H7 (cell line): ENCODE results near the gene MGRN1. TPM values are rescaled to one million over a fixed set of nuclear protein-coding genes. Genes with fewer than 3 reads are reported as not detected.

Experiments
- DNase-seq: peaks from one replicate; pipeline ENCODE4 v3.0.0; 2012
- H3K27me3 ChIP-seq: 2 replicates; pipeline ENCODE4 v1.6.0; 2011; ENCODE audit warnings: mild to moderate bottlenecking, low read length; ENCODE audit not compliant: control insufficient read depth, insufficient read depth
- H3K36me3 ChIP-seq: replicated peaks from 2 replicates; pipeline ENCODE4 v1.5.1; 2011; ENCODE audit warnings: low read length; ENCODE audit not compliant: control insufficient read depth, insufficient read depth
- H3K4me3 ChIP-seq: 2 replicates; pipeline ENCODE4 v1.5.1; 2011; ENCODE audit warnings: low read depth, mild to moderate bottlenecking, control low read depth, low read length, moderate library complexity; ENCODE audit not compliant: insufficient read depth
- total RNA-seq: library from RNA; depleted of rRNA; stranded (reverse); fragments of >200 nt; shearing (Covaris generic); gene quantifications from 2 replicates; pipeline ENCODE4 v1.2.3, GENCODE V29; 2014

The MGRN1 gene
- total RNA-seq, 1 experiment from 2014 or later, result 35.6 TPM

GRCh38 chr16:4625560-4626159 is 1.0 kb downstream of the MGRN1 start:
- H3K36me3 ChIP-seq, result peaks cover 2% of the 10 kb centered on the region
- no peaks in the 10 kb centered on the region for H3K27me3 ChIP-seq
- no peak for DNase-seq
- H3K4me3 ChIP-seq, result peak overlapping the region; percentile 90

DNA sequence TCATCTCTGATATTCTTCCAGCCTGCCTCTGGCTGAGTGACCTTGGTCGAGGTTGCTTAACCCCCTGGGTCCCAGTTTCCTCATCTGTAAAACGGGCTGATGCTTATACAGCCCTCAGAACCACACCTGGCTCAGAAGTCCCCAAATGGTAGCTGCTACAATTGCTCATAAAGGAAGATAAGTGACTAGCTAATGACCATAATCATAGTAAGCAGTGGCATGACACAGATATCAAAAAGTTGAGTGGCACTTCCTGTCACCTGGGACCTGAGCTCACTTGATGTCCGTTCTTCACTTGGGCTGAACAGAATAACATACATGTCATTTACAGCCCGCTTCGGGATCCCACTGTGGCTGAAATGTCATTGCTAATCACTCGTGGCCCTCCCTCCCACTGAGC is 1.8 kb downstream of the MGRN1 start:
- Histone ChIP-seq H3K36me3 (peaks cover 2% of the 10 kb centered on the region), H3K27me3 (no peaks in the 10 kb centered on the region), H3K4me3 (no peak overlapping the region)
- no peak for DNase-seq

DNA sequence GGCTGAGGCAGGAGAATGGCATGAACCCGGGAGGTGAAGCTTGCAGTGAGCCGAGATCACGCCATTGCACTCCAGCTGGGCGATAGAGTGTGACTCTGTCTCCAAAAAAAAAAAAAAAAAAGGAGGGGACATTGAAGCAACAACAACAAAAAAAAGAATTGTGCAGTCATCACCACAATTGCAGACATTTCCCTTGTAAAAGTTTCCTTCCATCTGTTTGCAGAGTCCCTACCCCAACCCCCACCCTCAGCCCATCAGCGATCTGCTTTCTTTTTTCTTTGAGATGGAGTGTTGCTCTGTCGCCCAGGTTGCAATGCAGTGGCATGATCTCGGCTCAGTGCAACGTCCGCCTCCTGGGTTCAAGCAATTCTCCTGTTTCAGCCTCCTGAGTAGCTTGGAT is 3.7 kb downstream of the MGRN1 start:
- DNase-seq, result no peak
- Histone ChIP-seq H3K27me3 (no peaks in the 10 kb centered on the region), H3K36me3 (peaks cover 2% of the 10 kb centered on the region), H3K4me3 (no peak overlapping the region)

GRCh38 chr16:4631444-4631843 is 6.8 kb downstream of the MGRN1 start:
- Histone ChIP-seq H3K27me3 (no peaks in the 10 kb centered on the region), H3K4me3 (no peak overlapping the region), H3K36me3 (peaks cover 2% of the 10 kb centered on the region)
- DNase-seq, result no peak

DNA sequence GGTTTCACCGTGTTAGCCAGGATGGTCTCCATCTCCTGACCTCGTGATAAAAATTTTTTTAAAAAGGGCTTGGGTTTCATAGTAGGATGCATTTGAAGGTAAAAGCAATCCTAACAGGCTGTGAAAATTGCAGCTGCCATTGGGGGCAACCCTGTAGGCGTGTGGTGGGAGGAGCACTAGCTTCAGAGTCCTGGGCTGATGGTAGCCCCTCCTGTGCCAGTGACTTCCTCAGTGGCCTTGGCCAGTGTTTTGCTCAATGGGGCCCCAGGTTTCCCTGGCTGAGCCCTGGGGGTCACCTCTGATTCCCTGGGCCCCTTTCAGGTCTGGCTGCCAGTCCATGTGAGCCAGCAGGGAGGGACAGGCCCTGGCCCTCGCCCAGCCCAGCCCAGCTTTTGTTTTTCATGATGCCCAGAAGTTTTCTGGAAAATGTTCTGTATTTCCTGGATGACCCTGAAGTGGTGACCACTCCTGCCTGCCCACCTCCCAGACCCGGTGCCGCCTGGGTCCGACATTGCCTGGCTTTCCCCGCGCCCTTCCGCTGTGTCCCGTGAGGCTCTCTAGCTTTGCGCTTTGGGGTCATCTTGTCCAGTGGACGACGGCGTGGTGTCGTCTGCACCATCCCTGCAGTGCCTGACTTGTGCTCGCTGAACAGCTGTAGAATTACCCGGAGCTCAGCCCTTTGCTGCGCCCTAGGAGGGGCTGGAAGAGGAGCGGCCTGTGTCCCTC is 9.4 kb downstream of the MGRN1 start:
- Histone ChIP-seq H3K36me3 (no peaks in the 10 kb centered on the region; the same call in 1 of the 2 replicates), H3K4me3 (no peak overlapping the region), H3K27me3 (no peaks in the 10 kb centered on the region)
- no peak for DNase-seq

GRCh38 chr16:4634768-4635167 is 10.1 kb downstream of the MGRN1 start:
- H3K4me3 ChIP-seq, result no peak overlapping the region
- H3K27me3 ChIP-seq, result no peaks in the 10 kb centered on the region
- H3K36me3 ChIP-seq, result no peaks in the 10 kb centered on the region; the same call in 1 of the 2 replicates
- DNase-seq, result no peak

GRCh38 chr16:4636196-4636595 is 11.6 kb downstream of the MGRN1 start:
- H3K36me3 ChIP-seq, result no peaks in the 10 kb centered on the region; the same call in 1 of the 2 replicates
- DNase-seq, result no peak
- H3K27me3 ChIP-seq, result no peaks in the 10 kb centered on the region
- H3K4me3 ChIP-seq, result no peak overlapping the region

DNA sequence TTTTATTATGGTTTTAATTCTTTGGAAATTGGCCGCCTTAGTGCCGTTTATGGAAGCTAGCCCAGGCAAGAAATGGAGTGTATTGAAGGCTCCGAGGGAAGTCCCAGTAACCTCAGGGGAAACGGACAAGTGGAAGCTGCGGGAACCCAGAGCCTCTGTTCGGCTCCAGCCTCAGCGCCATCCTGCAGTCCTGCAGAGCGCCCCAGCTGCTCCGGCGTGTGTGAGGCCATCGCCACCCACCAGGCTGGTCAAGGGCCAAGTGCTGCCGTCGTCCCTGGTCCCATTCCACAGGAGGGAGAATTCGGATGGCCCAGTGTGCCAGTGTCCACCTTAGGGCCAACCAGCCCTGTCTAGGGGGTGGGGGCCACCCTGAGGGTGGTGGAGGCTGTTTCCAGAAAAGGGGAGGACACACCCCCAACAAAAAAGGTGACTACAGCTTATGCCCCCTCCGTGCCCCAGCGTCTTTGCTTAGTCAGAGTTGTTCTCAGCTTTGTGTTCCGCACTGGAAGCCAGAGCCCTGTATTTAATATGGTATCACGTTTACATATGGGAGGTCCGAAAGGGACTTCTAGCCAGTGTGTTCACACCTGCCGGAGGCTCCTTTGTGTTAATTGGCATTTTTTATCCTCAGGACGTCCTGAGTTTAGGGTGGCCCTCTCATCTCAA is 13.0 kb downstream of the MGRN1 start:
- DNase-seq, result no peak
- no peaks in the 10 kb centered on the region; the same call in 1 of the 2 replicates for H3K36me3 ChIP-seq
- H3K4me3 ChIP-seq, result no peak overlapping the region
- no peaks in the 10 kb centered on the region for H3K27me3 ChIP-seq

DNA sequence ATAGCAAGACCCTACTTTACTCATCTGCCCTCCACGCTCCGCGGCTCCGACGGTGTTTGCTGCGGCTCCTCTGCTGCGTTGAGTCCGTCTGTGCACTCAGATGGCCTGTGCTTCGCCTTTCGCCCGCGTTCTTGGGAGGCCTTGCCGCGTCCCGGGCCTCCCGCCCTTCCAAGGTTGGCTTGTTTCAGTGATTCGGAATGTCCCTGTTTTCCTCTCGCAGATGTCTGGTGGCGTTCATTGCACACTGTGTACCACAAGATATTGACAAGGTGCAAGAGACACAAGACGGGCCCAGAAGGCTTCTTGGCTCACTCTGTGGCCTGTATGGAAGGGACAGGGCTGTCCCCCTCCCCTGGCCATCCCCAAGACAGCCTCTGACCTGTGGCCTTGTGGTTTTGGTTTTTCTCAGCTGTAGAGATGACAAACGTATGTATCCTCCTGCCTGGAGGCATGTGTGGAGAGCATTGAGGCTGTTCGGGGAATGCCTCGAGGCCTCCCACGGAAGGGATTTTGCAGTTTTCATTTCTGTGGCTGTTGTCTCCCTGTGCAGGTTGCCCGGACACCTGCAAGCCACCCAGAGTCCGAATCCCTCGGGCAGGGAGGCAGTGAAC is 15.4 kb downstream of the MGRN1 start:
- DNase-seq, result no peak
- H3K36me3 ChIP-seq, result no peaks in the 10 kb centered on the region; the same call in 1 of the 2 replicates
- no peak overlapping the region for H3K4me3 ChIP-seq
- H3K27me3 ChIP-seq, result no peaks in the 10 kb centered on the region

DNA sequence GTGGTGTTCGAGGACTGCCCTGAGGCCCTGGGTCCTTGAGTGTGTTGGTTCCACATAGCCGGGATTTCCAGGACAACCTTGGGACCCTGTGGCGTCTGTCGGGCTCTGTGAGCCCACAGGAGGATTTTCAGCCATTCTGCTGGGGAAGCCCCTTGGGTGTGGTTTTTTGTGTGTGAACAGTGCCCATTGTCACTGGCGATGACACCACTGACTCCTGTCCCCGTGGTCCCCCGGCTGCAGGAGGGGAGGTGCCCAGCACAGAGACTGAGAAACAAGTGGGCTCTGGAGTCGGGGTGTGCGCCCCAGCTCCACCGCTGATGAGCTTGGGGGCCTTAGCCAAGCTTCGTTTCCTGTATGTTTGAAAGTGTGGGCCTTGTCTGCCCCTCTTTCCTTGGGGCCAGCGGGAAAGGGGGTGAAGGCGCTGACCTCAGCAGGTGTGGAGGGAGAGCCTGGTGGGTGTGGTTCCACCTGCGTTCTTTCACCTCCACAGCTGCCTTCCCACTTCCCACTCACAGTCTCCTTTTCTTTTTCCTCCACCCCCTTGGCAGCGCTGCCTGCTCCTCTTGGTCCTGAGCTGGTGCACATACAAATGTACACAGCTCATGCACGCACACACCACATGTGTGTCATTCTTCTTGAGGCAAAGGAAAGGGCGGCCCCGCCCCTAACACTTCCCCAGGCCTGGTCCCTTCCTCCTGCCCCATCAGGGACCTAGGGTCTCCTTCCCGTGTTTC is 16.1 kb downstream of the MGRN1 start:
- DNase-seq, result no peak
- Histone ChIP-seq H3K36me3 (no peaks in the 10 kb centered on the region; the same call in 1 of the 2 replicates), H3K27me3 (no peaks in the 10 kb centered on the region), H3K4me3 (no peak overlapping the region)

- no peak for DNase-seq
- Histone ChIP-seq H3K36me3 (no peaks in the 10 kb centered on the region; the same call in 1 of the 2 replicates), H3K4me3 (no peak overlapping the region), H3K27me3 (no peaks in the 10 kb centered on the region)
Observed at GRCh38 chr16:4641306-4641687, 16.7 kb downstream of the MGRN1 start.

DNA sequence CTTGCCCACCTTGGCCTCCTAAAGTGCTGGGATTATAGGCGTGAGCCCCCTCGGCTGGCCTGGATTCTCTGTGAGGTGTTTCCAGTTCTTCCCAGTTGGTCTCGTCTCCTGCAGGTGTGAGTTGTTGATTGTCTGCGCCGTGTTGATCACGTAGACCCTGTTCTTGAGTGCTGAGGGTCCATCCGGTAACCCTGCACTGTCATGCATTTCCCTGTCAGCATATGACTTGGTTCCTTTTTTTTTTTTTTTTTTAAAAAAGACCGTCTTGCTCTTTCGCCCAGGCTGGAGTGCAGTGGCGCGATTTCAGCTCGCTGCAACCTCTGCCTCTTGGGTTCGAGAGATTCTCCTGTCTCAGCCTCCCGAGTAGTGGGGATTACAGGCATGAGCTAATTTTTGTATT is 17.3 kb downstream of the MGRN1 start:
- Histone ChIP-seq H3K36me3 (no peaks in the 10 kb centered on the region; the same call in 1 of the 2 replicates), H3K27me3 (no peaks in the 10 kb centered on the region), H3K4me3 (no peak overlapping the region)
- DNase-seq, result no peak

DNA sequence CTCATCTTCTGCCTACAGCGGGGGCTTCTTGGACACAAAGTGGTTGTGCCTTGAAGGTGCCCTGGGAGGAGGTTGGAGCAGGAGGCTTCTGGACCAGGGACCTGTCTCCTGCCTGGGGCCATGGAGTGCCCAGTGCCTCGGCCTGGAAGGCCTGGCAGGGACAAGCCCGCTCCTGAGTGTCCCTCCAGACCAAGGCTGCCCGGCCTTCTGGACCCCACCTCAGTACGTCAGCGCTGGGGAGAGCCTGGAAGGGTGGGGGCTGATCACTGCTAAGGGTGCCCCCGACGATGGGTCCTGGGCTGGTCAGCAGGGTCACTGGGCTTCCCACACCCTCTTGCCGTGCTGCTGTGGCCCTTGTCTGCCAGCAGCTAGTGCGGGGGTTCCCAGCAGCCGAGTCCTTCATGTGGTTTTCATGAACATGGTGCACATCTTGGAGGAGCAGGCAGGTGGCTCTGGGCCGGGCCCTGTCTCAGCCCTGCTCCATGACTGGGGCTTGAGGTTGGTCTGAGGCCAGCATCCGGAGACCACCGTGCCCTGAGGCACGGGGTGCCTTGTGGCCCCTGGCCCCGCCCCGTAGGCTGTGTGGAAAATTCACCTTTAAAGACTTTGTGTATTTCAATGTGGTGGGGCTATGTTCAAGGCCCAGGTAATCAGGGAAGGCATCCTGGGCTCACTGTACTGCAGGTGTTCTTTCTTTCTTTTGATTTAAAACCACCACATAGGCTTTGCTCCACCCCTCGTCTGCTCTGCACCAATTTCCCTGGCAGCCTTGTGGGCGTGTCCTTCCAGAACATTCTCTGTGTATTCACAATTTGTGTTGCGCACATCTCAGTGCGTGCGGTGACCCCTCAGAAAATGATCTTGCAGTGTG is 22.4 kb downstream of the MGRN1 start:
- DNase-seq, result no peak
- Histone ChIP-seq H3K27me3 (no peaks in the 10 kb centered on the region), H3K4me3 (no peak overlapping the region), H3K36me3 (no peaks in the 10 kb centered on the region; the same call in 1 of the 2 replicates)
